Stimulated activated effector memory CD8-positive, alpha-beta T cell treated with anti-CD3 and anti-CD28 coated beads, Interleukin-12 subunit alpha, Interleukin-12 subunit beta, amount 100 ng/mL, for 72 hours (primary cell): Measurements from ENCODE around the gene MVB12A.

Source experiments
- ATAC-seq: fragments of 150-1000 bp; cut with Tn5 transposase; 2 replicates; pipeline ENCODE4 v1.10.0; 2021
- DNase-seq, 2 donors: peaks; one replicate each; pipeline ENCODE4 v3.0.0; 2021 to 2022; ENCODE audit warnings: low spot score in 2 of 2
- H3K27ac Mint-ChIP-seq: one replicate; pipeline ENCODE4 v1.8.0; 2022; ENCODE audit warnings: mild to moderate bottlenecking, mixed read lengths
- H3K36me3 Mint-ChIP-seq: one replicate; pipeline ENCODE4 v1.8.0; 2022; ENCODE audit warnings: mild to moderate bottlenecking, mixed read lengths
- H3K4me1 Mint-ChIP-seq: one replicate; pipeline ENCODE4 v1.8.0; 2022; ENCODE audit warnings: mixed read lengths
- H3K4me3 Mint-ChIP-seq: one replicate; pipeline ENCODE4 v1.8.0; 2022; ENCODE audit warnings: mild to moderate bottlenecking, mixed read lengths
- H3K9me3 Mint-ChIP-seq: one replicate; pipeline ENCODE4 v1.8.0; 2022; ENCODE audit warnings: mixed read lengths

Gene MVB12A

DNA sequence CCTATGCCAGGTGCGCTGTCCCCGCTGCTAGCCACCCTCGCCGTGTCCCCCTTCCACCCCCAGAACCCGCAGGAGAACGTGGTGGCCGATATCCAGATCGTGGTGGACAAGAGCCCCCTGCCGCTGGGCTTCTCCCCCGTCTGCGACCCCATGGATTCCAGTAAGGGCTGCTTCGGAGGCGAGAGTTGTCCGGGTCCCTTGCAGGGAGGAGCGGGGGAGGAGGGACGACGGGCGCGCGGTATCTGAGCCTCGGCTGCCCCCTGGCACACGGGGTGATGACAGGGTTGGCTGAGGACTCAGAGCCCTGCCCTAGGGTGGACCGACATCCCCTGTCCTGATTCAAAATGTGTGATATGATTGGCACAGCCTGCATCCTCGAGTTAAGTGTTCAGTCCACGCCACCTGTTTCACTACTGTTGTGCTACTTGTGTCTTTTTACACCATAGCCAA lies 653 bp downstream of the MVB12A start:
- ATAC-seq (peak; percentile 58), DNase-seq (peak; percentile 17 to 70)
- H3K27ac Mint-ChIP-seq = peak overlapping the region; percentile 87
- peak overlapping the region; percentile 89 for H3K4me3 Mint-ChIP-seq
- H3K9me3 Mint-ChIP-seq = no peaks in the 10 kb centered on the region
- peaks cover 21% of the 10 kb centered on the region for H3K36me3 Mint-ChIP-seq
- H3K4me1 Mint-ChIP-seq = peaks cover 36% of the 10 kb centered on the region

DNA sequence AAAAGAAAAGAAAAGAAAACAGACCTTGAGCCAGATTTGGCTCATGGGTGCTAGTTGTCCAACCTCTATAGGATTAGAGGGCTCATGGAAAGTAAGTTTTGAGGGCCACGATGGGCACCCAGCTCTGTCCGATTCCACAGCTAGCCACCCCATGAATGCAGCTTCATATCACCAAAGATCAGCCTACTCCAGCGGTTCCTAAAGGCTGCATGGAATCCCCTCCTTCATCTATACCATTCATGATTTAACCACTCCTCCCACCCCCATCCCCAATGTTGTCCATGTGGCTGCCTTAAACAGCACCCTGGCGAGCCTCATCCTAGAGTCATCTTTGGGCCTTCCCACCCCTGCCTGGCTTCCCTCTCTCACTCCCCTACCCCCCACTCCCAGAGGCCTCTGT lies 2.1 kb downstream of the MVB12A start:
- no peak overlapping the region for H3K27ac Mint-ChIP-seq

DNA sequence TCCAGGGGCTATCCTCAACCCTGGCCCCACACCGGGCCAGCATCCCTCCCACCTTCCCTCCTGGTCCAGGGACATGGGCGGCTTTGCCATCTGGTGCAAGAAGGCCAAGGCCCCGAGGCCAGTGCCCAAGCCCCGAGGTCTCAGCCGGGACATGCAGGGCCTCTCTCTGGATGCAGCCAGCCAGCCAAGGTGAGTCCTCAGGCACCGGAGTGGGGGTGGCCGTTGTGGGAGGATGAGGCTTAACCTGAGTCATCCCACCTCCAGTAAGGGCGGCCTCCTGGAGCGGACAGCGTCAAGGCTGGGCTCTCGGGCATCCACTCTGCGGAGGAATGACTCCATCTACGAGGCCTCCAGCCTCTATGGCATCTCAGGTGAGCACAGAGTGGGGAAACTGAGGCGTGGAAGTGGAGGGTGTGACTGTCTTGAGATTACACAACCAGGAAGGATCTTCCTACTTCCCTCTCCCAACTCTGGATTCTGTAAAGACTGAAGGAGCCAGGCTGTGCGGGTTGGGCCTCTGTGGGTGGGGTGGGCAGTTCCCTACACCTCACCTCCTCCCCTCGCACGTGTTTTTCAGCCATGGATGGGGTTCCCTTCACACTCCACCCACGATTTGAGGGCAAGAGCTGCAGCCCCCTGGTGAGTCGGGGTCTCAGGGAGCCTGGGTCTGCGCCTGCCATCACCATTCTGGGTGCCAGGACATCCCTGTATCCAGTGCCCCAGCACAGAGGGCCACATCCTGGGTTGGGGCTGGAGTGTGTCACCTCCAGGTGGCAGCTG lies 3.8 kb downstream of the MVB12A start:
- ATAC-seq = no peak
- H3K9me3 Mint-ChIP-seq = no peaks in the 10 kb centered on the region
- H3K36me3 Mint-ChIP-seq = peaks cover 8% of the 10 kb centered on the region
- H3K4me3 Mint-ChIP-seq = no peak overlapping the region
- peaks cover 30% of the 10 kb centered on the region for H3K4me1 Mint-ChIP-seq
- peak overlapping the region; percentile 53 for H3K27ac Mint-ChIP-seq
- no peak for DNase-seq

More for the DNA sequence above, 2.1 kb downstream of the MVB12A start:
- H3K36me3 Mint-ChIP-seq = peaks cover 11% of the 10 kb centered on the region
- no peaks in the 10 kb centered on the region for H3K9me3 Mint-ChIP-seq
- peak overlapping the region; percentile 2 for H3K4me3 Mint-ChIP-seq
- no peak for DNase-seq
- peaks cover 32% of the 10 kb centered on the region for H3K4me1 Mint-ChIP-seq
- no peak for ATAC-seq

DNA sequence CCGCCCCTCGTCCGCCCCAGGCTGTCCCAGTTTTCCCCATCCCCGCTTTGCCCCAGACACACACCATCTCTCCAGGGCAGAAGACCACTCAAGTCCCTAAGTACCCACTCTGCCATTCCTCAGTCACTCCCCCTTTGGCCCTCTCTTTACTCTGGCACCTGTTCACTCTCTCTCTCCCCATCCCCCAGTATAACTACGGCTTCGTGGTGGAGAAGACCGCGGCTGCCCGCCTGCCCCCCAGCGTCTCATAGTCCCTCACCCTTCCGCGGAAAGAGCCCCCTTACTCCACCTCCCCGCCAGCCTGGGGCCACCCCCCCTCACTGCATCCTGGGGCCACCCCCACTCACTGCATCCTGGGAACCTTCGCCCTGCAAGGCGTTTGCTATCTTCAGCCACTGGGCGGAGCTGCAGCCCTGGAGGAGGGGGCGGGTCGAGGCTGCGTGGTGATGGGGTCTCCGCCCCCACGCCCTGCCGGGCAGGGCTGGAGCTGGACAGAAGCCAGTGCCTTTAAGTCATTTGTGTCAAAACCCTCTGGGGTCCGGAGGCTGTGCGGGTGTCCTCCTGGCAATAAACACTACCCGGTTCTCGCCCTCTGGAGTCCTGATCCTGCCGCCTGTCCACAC lies 5.0 kb downstream of the MVB12A start:
- DNase-seq (no peak), ATAC-seq (peak; percentile 42)
- Mint-ChIP-seq H3K4me1 (peaks cover 20% of the 10 kb centered on the region), H3K4me3 (no peak overlapping the region), H3K36me3 (peaks cover 8% of the 10 kb centered on the region), H3K27ac (no peak overlapping the region), H3K9me3 (no peaks in the 10 kb centered on the region)

DNA sequence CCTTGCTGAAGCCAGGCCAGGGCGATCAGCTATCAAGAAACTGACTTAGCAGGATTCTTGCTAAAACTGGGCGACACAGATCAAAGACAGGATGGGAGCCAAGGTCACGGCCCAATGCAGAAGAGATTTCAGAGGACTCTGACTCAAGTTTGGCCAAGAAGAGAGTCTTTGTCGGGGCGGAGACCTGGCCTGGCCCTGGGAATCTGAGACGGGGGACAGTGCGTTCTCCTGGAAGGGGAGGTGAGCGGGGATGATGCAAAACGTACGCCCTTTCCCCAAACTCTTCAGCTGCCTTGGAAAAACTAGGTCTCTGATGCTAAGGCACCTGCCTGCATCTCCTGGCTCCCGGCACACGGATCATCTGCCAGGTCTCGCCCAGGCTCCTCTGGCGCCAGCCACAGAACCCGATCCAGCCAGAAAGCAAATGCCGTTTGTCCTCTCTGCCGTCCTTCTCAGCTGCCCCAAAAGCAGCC lies 9.8 kb downstream of the MVB12A start:
- Mint-ChIP-seq H3K27ac (no peak overlapping the region), H3K4me1 (no peaks in the 10 kb centered on the region), H3K9me3 (no peaks in the 10 kb centered on the region), H3K4me3 (no peak overlapping the region), H3K36me3 (no peaks in the 10 kb centered on the region)
- no peak for ATAC-seq
- no peak for DNase-seq

DNA sequence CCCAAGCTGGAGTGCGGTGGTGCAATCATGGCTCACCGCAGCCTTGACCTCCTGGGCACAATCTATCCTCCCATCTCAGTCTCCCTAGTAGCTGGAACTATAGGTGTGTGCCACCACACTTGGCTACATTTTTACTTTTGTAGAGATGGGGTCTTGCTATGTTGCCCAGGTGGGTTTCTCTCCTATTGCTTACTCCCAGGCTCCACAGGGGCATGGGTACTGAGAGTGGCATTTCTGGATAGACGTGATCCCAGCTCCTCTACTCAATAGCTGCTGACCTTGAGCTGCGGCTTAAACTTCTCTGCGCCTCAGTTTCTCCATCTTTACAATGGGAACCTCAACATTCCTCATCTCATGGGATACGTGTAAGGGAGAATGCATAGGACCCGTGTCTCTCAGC lies 11.6 kb downstream of the MVB12A start:
- DNase-seq = no peak
- ATAC-seq = no peak
- H3K4me1 Mint-ChIP-seq = no peaks in the 10 kb centered on the region
- H3K27ac Mint-ChIP-seq = no peak overlapping the region
- H3K4me3 Mint-ChIP-seq = no peak overlapping the region
- no peaks in the 10 kb centered on the region for H3K9me3 Mint-ChIP-seq
- no peaks in the 10 kb centered on the region for H3K36me3 Mint-ChIP-seq

DNA sequence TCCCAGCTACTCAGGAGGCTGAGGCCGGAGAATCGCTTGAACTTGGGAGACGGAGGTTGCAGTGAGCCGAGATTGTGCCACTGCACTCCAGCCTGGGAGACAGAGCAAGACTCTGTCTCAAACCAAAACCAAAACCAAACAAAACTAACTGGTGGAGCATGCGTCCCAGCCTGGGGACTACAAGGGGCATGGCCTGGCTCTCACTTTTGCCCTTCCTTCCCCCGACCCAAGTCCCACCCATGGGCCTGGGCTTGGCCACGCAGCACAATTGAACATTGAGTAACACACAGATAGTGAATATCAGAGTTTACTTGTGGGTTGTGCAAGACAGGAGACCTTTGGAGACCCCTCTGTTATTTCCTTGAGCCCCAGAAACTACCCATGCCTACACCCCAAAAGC lies 15.4 kb downstream of the MVB12A start:
- no peak for ATAC-seq
- no peak overlapping the region for H3K4me3 Mint-ChIP-seq
- no peak for DNase-seq
- H3K36me3 Mint-ChIP-seq = no peaks in the 10 kb centered on the region
- H3K4me1 Mint-ChIP-seq = no peaks in the 10 kb centered on the region
- H3K9me3 Mint-ChIP-seq = no peaks in the 10 kb centered on the region
- H3K27ac Mint-ChIP-seq = no peak overlapping the region

DNA sequence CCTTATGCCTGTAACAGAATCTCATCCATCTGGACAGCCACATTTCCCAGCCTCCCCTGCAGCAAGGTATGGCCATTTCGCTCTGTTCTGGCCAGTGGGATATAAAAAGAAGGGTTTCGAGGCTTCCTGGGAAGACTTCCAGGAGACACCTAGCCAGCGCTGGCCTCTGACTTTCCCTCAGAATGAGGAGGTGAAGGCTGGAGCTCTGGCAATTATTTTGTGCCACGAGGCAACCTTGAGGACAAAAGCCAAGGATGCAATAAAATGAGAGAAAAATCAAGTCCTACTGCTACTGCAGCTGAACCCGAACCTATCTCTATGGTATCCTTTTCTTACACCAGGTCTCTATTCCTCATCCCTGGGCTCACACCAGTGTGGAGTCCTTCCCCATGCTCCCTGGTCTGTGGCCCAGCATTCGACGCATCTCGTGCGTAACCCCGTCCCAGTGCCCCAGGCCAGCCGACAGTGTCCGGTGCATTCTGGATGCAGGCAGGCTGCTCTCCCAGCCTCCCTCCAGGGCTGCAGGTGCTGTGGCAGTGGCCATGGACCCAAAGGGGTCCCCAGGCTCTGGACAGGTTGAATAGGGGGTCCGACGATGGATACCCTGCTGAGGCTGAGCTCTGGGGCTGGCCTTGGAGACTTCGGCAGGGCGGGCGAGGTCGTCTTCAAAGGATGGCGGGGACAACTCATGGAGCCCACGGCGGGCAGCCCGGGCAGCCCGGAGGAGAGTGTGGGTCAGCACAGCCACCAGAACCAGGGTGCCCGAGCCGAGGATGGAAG lies 16.4 kb downstream of the MVB12A start:
- ATAC-seq = no peak
- H3K4me1 Mint-ChIP-seq = no peaks in the 10 kb centered on the region
- H3K4me3 Mint-ChIP-seq = no peak overlapping the region
- H3K36me3 Mint-ChIP-seq = no peaks in the 10 kb centered on the region
- DNase-seq = no peak
- no peak overlapping the region for H3K27ac Mint-ChIP-seq
- no peaks in the 10 kb centered on the region for H3K9me3 Mint-ChIP-seq

DNA sequence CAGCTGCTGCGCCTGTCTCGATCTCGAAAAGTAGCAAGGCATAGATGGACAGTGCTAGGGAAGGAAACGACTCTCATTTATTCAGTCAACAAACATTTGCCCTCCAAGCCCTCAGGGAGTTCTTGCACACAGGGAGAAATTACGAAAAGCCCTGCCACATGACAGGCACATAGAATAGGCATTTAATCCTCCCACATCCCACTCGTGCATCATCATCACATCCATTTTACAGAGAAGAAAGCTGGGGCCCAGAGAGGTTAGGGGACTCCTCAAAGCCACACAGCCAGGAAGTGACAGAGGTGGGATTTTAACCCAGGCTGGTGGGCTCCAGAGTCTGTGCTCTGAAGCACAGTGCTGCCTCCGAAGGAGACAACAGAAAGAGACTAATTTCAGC lies 17.0 kb downstream of the MVB12A start:
- Mint-ChIP-seq H3K4me1 (no peaks in the 10 kb centered on the region), H3K36me3 (no peaks in the 10 kb centered on the region), H3K9me3 (no peaks in the 10 kb centered on the region), H3K4me3 (no peak overlapping the region), H3K27ac (no peak overlapping the region)
- DNase-seq = no peak
- ATAC-seq = no peak

DNA sequence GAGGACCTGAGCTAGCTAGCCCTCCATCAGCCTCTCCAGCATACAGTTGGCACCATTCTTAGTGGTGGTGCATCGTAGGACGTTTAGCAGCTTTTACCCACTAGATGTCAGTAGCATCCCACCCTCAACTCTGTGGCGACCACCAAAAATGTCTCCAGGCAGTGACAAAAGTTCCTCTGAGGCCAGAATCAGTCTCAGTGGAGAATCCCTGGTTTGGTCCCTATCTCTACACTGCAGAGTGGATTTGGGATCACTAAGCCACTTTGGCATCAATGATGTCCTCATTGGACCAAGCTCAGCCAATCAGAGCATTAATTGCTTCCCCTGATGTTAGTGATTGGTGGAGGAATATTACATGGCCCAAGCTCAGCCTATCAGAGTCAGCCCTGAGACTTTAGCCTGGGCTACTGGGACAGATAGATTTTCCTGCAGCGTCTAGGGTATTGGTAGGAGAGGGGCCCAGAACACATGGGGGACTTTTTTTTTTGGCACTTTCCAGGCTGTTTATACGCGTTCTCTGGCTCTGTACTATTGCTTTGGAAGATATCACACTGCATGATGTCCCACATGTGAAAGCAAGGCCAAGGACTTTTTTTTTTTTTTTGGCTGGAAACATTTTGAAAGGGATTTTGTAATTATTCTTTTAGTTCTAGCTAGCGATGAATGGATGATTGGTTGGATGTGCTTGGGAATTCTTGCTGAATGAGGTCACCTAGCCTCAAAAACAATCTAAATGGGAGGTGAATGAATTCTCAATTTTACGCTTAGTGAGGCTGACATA lies 21.6 kb downstream of the MVB12A start:
- ATAC-seq (peak; percentile 65), DNase-seq (no peak)
- H3K4me3 Mint-ChIP-seq = no peak overlapping the region
- H3K4me1 Mint-ChIP-seq = no peaks in the 10 kb centered on the region
- no peaks in the 10 kb centered on the region for H3K36me3 Mint-ChIP-seq
- no peaks in the 10 kb centered on the region for H3K9me3 Mint-ChIP-seq
- H3K27ac Mint-ChIP-seq = no peak overlapping the region

DNA sequence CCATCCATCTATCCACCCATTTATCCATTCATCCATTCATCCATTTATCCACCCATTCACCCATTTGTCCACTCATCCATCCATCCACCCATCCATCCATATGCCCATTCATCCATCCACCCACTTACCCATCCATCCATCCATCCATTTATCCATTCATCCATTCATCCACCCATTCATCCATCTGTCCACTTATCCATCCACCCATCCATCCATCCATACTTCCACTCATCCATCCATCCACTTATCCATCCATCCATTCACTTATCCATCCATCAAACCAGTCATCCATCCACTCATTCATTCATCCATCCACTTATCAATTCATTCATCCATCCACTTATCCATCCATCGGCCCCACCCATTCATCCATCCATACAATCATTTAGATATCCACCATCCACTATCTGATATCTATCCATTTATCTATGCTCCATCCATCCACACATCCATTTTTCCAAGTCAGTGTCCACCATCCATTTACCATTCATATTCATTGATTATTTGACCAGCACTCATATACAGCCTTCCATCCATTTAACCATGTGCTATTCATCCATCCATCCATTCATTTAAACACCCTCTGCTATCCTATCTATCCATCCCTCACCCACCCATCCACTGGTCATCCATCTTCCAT lies 25.8 kb downstream of the MVB12A start:
- no peak overlapping the region for H3K27ac Mint-ChIP-seq
- no peak overlapping the region for H3K4me3 Mint-ChIP-seq
- ATAC-seq = no peak
- DNase-seq = no peak
- peaks cover 9% of the 10 kb centered on the region for H3K4me1 Mint-ChIP-seq
- H3K9me3 Mint-ChIP-seq = no peaks in the 10 kb centered on the region
- H3K36me3 Mint-ChIP-seq = peaks cover 5% of the 10 kb centered on the region

DNA sequence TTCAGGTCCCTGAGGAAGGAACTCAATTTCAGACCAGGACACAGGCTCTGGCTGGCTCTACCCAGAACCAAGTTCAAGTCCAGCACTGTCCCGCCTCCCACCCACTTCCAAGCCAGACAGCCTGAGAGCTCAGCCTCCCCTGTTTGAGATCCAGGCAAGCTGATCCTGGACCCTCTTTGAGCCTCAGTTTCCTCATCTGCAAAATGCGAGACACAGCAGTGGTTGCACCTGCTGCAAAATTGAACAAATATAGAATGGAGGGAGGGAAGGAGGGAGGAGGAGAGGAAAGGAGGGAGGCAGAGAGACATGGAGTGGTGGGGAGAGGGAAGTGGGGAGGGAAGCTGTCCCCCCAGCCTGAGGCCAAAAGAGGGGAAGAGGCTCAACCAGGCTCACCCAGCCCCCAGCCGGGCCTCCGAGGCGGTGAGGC lies 27.9 kb downstream of the MVB12A start:
- DNase-seq (no peak), ATAC-seq (no peak)
- H3K27ac Mint-ChIP-seq = no peak overlapping the region
- peak overlapping the region; percentile 28 for H3K4me3 Mint-ChIP-seq
- H3K36me3 Mint-ChIP-seq = peaks cover 6% of the 10 kb centered on the region
- H3K4me1 Mint-ChIP-seq = peaks cover 12% of the 10 kb centered on the region
- H3K9me3 Mint-ChIP-seq = no peaks in the 10 kb centered on the region

DNA sequence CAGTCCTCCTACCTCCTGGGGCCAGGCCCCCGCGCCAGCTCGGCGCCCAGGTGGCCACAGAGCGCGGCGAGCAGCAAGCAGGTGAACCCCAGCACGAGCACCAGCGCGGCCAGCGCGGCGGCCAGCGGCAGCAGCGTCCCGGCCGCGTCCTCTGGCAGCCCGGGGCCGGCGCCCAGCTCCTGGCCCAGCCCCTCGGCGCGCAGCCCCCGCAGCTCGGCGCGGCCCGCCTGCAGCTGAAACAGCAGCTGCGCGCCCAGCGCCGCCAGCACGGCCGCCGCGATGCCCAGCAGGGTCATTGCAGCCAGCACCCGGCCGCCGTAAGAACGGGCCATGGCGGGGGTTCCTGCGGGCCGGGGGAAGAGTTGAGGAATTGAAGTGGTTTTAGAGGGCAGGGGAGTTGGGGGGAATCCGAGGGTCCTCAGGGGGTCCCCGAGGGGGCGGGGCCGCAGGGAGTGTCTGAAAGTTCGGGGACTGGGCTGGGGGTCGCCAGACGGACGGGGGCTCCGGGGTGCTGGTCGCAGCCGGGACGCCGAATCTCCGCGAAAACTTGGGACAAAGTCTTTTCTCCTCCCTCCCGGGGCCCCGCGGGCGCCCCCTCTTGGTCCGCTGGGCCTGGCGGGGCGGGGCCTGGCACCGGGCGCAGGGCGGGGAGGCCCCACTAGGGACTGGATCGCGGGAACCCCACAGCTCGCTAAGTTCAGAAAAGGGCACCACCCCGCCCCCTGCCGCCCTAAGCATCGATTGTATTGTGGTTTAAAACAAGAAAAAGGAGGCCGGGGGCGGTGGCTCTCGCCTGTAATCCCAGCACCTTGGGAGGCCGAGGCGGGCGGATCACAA lies 28.5 kb downstream of the MVB12A start, which contains the start of gene TMEM221:
TMEM221 (minus strand) TSS at position 538 of the 837 bp plus-strand sequence; CDS start at position 332, 206 bp downstream.
- Mint-ChIP-seq H3K4me3 (peak within 1 kb of the TSS; percentile 28), H3K36me3 (peaks cover 6% of the 10 kb centered on the region), H3K4me1 (peaks cover 16% of the 10 kb centered on the region), H3K9me3 (no peaks in the 10 kb centered on the region), H3K27ac (no peak within 1 kb of the TSS)
- peak; percentile 79 for ATAC-seq
- peak; percentile 55 to 64 for DNase-seq
